Breast epithelium (tissue), 3 donors: ENCODE data around the gene HIVEP3.

ENCODE experiments used
- CTCF ChIP-seq, 3 donors: fragments of 450-650 bp; IDR thresholded peaks; one replicate each; pipeline ENCODE4 v1.5.1; 2016 to 2017; ENCODE audit warnings: antibody characterized with exemption in 3 of 3, mild to moderate bottlenecking in 3 of 3, moderate library complexity in 3 of 3
- POLR2A ChIP-seq: fragments of 450-650 bp; IDR thresholded peaks from one replicate; pipeline ENCODE4 v1.6.1; 2016; ENCODE audit warnings: antibody characterized with exemption, mild to moderate bottlenecking, moderate library complexity
- POLR2AphosphoS5 ChIP-seq, 3 donors: sonication (generic); formaldehyde crosslinking; IDR thresholded peaks; one replicate each; pipeline ENCODE4 v1.6.1; 2017; ENCODE audit warnings: antibody characterized with exemption in 3 of 3

GRCh38 chr1:41789661-41790330, 128.9 kb downstream of the HIVEP3 start:
- TF ChIP-seq CTCF (IDR thresholded peaks at IDR 0.05) (no peak), POLR2AphosphoS5 (IDR thresholded peaks at IDR 0.05) (no peak), POLR2A (no peak)
